Measurements from ENCODE around the gene BCL11A. TPM values are rescaled to one million over a fixed set of nuclear protein-coding genes. Genes with fewer than 3 reads are reported as not detected.

Gene BCL11A
- total RNA-seq, 3 donors from 2014 or later (not counting 1 experiment from before 2014, with no cell fraction given), result 2.6 to 3.5 (median 3.0) TPM

- Mint-ChIP-seq H3K27ac (no peak overlapping the region), H3K4me1 (peaks cover 0 to 7% of the 10 kb centered on the region in 2 donors), H3K9me3 (no peaks in the 10 kb centered on the region), H3K36me3 (no peaks in the 10 kb centered on the region), H3K4me3 (no peak overlapping the region), H3K27me3 (ENCODE audit: low read depth in 2 of 2) (peaks cover 0 to 6% of the 10 kb centered on the region in 2 donors)
- Histone ChIP-seq H3K4me1 (ENCODE audit: control insufficient read depth, insufficient read depth, low read length) (no peaks in the 10 kb centered on the region), H3K4me3 (ENCODE audit: low read length) (no peak overlapping the region), H3K9me3 (ENCODE audit: control insufficient read depth, insufficient read depth, low read length) (no peaks in the 10 kb centered on the region), H3K27ac (ENCODE audit: low read length) (no peak overlapping the region), H3K36me3 (ENCODE audit: control insufficient read depth, insufficient read depth, low read length) (no peaks in the 10 kb centered on the region), H3K27me3 (ENCODE audit: control insufficient read depth, insufficient read depth, low read length) (no peaks in the 10 kb centered on the region)
- WGBS (ENCODE audit: insufficient coverage), result 92% methylated on average over 9 of the region's 9 CpGs
- ATAC-seq (no peak), DNase-seq (no peak)
- no peak for TF ChIP-seq CTCF (IDR thresholded peaks at IDR 0.05)
- intact Hi-C loops (cut with micrococcal nuclease), result no loop called here
Measured at GRCh38 chr2:60453872-60454271, 99.6 kb downstream of the BCL11A start.

- intact Hi-C loops (cut with micrococcal nuclease), result no loop called here
- Mint-ChIP-seq H3K27me3 (ENCODE audit: low read depth in 2 of 2) (peaks cover 0 to 6% of the 10 kb centered on the region in 2 donors), H3K4me3 (no peak overlapping the region), H3K27ac (no peak overlapping the region), H3K9me3 (no peaks in the 10 kb centered on the region), H3K36me3 (no peaks in the 10 kb centered on the region), H3K4me1 (peaks cover 0 to 7% of the 10 kb centered on the region in 2 donors)
- H3K36me3 ChIP-seq (ENCODE audit: control insufficient read depth, insufficient read depth, low read length), result no peaks in the 10 kb centered on the region
- no peaks in the 10 kb centered on the region for H3K27me3 ChIP-seq (ENCODE audit: control insufficient read depth, insufficient read depth, low read length)
- ATAC-seq, result no peak
- H3K27ac ChIP-seq (ENCODE audit: low read length), result no peak overlapping the region
- no peaks in the 10 kb centered on the region for H3K9me3 ChIP-seq (ENCODE audit: control insufficient read depth, insufficient read depth, low read length)
- no peak overlapping the region for H3K4me3 ChIP-seq (ENCODE audit: low read length)
- no peaks in the 10 kb centered on the region for H3K4me1 ChIP-seq (ENCODE audit: control insufficient read depth, insufficient read depth, low read length)
- DNase-seq, result no peak
- no peak for TF ChIP-seq CTCF (IDR thresholded peaks at IDR 0.05)
- 92% methylated on average over 16 of the region's 16 CpGs for WGBS (ENCODE audit: insufficient coverage)
Measured at GRCh38 chr2:60453301-60453700, 100.2 kb downstream of the BCL11A start.

- Histone ChIP-seq H3K4me1 (ENCODE audit: control insufficient read depth, insufficient read depth, low read length) (peaks cover 7% of the 10 kb centered on the region), H3K36me3 (ENCODE audit: control insufficient read depth, insufficient read depth, low read length) (no peaks in the 10 kb centered on the region), H3K27me3 (ENCODE audit: control insufficient read depth, insufficient read depth, low read length) (no peaks in the 10 kb centered on the region), H3K27ac (ENCODE audit: low read length) (no peak overlapping the region), H3K9me3 (ENCODE audit: control insufficient read depth, insufficient read depth, low read length) (no peaks in the 10 kb centered on the region), H3K4me3 (ENCODE audit: low read length) (no peak overlapping the region)
- Mint-ChIP-seq H3K4me1 (peaks cover 0 to 7% of the 10 kb centered on the region in 2 donors), H3K27ac (no peak overlapping the region), H3K4me3 (no peak overlapping the region), H3K9me3 (no peaks in the 10 kb centered on the region), H3K27me3 (ENCODE audit: low read depth in 2 of 2) (no peaks in the 10 kb centered on the region), H3K36me3 (no peaks in the 10 kb centered on the region)
- intact Hi-C loops (cut with micrococcal nuclease), result no loop called here
- no peak for DNase-seq
- 44% methylated on average over 1 of the region's 1 CpG for WGBS (ENCODE audit: insufficient coverage)
- no peak for TF ChIP-seq CTCF (IDR thresholded peaks at IDR 0.05)
- no peak for ATAC-seq
Measured at GRCh38 chr2:60450488-60450887, 103.0 kb downstream of the BCL11A start.

- Histone ChIP-seq H3K4me3 (ENCODE audit: low read length) (no peak overlapping the region), H3K27me3 (ENCODE audit: control insufficient read depth, insufficient read depth, low read length) (no peaks in the 10 kb centered on the region), H3K4me1 (ENCODE audit: control insufficient read depth, insufficient read depth, low read length) (peaks cover 7% of the 10 kb centered on the region), H3K27ac (ENCODE audit: low read length) (peak overlapping the region; percentile 91), H3K36me3 (ENCODE audit: control insufficient read depth, insufficient read depth, low read length) (no peaks in the 10 kb centered on the region), H3K9me3 (ENCODE audit: control insufficient read depth, insufficient read depth, low read length) (no peaks in the 10 kb centered on the region)
- ATAC-seq, result no peak
- Mint-ChIP-seq H3K36me3 (no peaks in the 10 kb centered on the region), H3K9me3 (no peaks in the 10 kb centered on the region), H3K27me3 (ENCODE audit: low read depth in 2 of 2) (no peaks in the 10 kb centered on the region), H3K4me3 (no peak overlapping the region), H3K4me1 (peaks cover 0 to 7% of the 10 kb centered on the region in 2 donors), H3K27ac (no peak overlapping the region)
- WGBS (ENCODE audit: insufficient coverage), result 92% methylated on average over 1 of the region's 1 CpG
- intact Hi-C loops (cut with micrococcal nuclease), result no loop called here
- no peak for DNase-seq
- TF ChIP-seq CTCF (IDR thresholded peaks at IDR 0.05), result no peak
Measured at GRCh38 chr2:60447943-60448342, 105.5 kb downstream of the BCL11A start.
